ENCODE results near the gene APPBP2.
A peak's percentile ranks its signal among the peaks of the same experiment; 100 is the strongest.
"Not testable (repeated sequence)": the region's sequence is repeated elsewhere in the genome, so short reads cannot be mapped to it uniquely, and the experiment has no call there.

APPBP2 gene

DNA sequence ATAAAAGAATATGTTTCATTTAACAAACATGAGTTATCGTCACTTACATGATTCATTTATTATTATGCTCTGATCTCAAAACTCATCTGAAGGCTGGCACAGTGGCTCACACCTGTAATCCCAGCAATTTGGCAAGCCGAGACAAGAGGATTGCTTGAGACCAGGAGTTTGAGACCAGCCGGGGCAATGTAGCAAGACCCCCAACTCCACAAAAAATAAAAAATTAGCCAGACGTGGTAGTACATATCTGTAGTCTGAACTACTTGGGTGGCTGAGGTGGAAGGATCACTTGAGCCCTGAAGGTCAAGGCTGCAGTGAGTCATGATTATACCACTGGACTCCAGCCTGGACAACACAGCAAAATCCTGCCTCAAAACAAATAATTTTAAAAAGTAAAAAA, 16.0 kb downstream of the APPBP2 start:
- no peak for DNase-seq
- intact Hi-C loops (cut with DNase I): no loop called here

DNA sequence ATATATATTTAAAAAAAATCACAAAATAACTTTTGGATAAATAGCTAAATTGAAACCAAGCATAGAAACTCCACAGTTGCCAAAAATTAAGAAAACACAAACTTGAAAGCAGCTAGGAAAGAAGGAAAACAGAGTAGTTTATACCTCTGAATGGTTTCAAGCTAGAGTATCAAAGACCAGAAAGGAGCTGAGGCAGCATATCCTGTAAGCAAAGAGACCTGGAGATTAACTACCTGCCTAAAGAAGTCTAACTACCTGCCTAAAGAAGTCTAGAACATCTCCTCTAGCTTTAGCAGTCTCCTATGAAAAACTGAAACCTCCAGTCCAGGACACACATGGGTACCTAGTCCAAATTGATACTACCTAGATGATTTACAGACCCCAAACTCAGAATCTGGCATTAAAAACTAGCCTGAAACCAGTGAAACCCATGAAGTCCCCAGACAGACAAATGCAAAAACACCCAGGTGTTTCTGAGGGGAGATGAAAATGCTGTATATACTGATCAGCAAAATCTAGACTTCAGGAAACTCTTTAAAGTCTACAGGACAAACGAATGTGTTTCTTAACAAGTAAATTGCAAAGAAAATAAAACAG, 17.6 kb downstream of the APPBP2 start:
- intact Hi-C loops (cut with DNase I): no loop called here
- no peak for DNase-seq

DNA sequence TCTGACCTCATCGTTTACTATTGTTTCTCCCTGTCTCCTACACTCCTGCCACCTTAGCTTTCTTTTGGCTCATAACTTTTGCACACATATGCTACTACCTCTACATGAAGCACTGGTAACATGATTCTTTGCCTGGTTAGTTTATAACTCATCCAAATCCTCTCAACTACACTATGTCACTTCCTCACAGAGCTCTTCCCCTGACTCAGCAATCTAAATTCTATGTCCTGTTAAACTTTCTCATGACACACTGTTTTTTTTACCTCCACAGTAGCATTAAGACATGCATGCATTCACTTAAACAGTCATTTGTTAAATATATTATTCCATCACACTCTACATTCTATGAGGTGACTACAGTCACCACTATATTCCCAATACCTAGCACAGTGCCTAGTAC, 19.7 kb downstream of the APPBP2 start:
- intact Hi-C loops (cut with DNase I): no loop called here
- no peak for DNase-seq

DNA sequence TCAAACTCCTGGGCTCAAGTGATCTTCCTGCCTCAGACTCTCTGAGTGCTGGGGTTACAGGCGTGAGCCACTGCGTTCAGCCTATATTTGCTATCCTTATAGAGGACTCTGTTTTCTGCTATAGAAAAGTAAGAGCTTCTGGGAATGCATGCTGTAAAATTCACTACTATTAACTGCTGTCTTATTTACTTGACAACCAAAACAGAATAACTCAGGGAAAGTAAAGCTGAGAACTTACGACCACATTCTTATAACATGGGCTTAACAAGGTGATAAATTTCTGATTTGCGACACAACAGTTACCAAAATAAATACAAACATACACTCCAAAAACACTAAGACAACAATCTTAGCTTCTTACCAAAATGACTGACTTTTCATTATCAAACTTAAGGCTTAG, 23.9 kb downstream of the APPBP2 start:
- DNase-seq: no peak
- intact Hi-C loops (cut with DNase I): no loop called here

DNA sequence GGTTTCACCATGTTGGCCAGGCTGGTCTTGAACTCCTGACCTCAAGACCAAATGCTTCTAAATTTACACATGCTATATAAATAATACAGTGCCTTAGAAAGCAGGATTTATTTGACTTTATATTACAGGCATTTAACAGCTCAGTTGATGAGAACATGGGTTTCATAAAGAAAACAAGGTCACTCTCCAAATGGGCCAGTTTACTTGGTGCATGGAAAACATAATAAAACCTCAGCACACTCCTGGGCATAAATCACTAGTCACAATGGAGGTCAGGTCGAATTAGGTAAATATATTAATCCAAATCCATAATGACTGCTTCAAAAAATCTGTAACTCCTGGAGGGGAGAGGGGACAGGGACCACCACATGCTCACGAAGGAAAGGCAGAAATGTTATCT, 24.5 kb downstream of the APPBP2 start:
- intact Hi-C loops (cut with DNase I): no loop called here
- no peak for DNase-seq

DNA sequence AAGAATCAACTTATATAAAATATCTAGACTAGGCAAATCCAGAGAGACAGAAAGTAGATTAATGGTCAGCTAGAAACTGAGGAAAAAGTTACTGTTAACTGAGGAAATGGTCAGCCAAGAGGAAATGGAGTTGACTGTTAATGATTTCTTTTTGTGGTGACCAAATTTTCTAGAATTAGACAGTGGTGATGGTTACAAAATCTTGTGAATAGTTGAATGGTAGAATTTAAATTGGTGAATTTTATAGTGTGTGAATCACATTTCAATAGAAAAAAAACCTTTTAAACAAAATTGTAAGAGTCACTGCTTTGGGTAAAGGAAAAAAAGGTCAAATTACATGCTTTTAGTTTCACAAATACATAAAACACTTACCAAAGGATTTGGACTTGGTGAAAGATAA, 30.0 kb downstream of the APPBP2 start:
- intact Hi-C loops (cut with DNase I): no loop called here
- DNase-seq: no peak

DNA sequence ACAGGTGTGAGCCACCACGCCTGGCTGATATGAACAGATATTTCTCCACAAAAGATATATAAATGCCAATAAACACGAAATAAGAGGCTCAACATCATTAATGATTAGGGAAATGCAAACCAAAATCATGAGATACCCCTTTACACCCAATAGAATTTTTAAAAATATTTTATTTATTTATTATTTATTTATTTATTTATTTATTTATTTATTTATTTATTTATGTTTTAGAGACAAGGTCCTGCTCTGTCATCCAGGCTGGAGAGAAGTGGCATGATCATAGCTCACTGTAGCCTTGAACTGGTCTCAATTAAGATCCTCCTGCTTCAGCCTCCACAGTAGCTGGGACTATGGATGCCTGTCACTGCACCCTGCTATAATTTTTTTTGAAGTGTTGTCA, 30.8 kb downstream of the APPBP2 start:
- intact Hi-C loops (cut with DNase I): no loop called here
- DNase-seq: no peak

DNA sequence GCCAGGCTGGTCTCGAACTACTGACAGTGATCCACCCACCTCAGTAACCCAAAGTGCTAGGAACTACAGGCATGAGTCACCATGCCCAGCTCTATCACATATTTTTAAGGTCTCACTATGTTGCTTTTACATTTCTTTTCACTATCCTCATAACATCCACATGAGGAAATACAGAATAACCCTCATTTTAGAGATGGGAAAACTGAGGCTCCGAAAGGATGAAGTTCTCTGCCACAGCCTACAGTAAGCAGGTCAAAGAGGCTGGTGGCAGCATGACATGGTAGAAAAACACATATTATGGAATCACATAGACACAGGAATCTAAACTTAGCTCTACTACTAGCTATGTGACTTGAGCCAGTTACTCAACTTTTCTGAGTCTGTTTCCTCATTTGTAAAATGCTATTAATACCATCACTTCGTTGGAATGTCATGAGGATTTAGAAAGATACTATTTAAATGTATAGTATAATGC, 32.2 kb downstream of the APPBP2 start:
- intact Hi-C loops (cut with DNase I): no loop called here
- no peak for DNase-seq

DNA sequence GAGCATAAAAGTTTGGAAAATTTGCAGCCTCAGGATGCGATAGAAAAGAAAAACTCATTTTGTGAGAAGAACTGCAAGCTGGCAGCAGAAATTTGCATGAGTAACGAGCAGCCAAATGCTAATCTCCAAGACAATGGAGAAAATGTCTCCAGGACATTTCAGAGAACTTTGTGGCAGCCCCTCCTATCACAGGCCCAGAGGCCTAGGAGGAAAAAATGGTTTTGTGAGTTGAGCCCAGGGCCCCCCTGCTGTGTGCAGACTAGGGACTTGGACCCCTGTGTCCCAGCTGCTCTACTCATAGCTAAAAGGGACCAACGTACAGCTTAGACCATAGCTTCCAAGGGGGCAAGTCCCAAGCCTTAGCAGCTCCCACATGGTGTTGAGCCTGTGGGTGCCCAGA, 34.3 kb downstream of the APPBP2 start:
- no peak for DNase-seq
- intact Hi-C loops (cut with DNase I): no loop called here

DNA sequence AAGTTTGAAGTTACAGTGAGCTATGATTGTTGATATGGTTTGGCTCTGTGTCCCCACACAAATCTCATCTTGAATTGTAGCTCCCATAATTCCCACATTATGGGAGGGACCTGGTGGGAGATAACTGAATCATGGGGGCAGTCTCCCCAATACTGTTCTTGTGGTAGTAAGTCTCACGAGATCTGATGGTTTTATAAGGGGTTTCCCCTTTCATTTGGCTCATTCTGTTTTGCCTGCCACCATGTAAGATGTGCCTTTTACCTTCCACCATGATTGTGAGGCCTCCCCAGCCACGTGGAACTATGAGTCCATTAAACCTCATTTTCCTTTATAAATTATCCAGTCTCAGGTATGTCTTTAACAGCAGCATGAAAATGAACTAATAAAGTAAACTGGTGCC, 35.4 kb downstream of the APPBP2 start:
- intact Hi-C loops (cut with DNase I); DNase-seq: not testable (repeated sequence)

DNA sequence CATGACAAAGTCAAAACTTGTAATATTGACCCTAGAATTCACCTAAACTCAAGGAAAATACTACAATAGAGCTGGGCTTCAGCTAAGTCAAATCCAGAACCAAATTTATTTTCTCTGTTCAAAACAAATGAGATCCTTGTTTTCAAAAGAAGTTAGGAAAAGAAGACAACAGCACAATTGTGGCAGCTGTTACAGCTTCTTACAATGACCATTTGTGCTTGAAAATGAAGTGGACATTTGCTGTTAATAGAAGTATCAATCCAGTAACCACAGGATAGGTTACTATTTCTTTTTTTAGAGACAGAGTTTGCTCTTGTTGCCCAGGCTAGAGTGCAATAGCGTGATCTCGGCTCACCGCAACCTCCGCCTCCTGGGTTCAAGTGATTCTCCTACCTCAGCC, 44.4 kb downstream of the APPBP2 start:
- DNase-seq: peak in 5 of 42 donors; percentile 20 to 67 (median 42)
- intact Hi-C loops (cut with DNase I): loop anchor here (5.0 kb wide), 1 partner anchor 34 kb away; no protein-coding TSS in a partner anchor

DNA sequence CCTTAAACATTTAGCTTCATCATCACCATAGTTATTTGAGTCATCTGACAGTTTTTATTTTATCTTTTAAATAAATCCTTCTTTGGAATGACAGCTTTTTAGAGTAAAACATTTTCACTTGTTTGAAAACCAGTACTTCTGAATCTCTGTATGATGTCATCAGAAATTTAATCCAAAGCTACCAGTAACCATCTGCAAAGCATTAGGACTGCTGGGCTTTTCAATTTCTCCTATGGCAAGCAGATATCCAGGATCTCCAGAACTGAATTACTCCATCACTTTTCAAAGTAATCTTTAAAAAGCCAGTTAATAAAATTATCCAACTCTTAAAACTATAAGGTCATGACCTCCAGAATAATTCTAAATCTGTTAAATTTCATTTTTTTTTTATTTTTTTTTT, 52.3 kb downstream of the APPBP2 start:
- DNase-seq: no peak
- intact Hi-C loops (cut with DNase I): no loop called here

DNA sequence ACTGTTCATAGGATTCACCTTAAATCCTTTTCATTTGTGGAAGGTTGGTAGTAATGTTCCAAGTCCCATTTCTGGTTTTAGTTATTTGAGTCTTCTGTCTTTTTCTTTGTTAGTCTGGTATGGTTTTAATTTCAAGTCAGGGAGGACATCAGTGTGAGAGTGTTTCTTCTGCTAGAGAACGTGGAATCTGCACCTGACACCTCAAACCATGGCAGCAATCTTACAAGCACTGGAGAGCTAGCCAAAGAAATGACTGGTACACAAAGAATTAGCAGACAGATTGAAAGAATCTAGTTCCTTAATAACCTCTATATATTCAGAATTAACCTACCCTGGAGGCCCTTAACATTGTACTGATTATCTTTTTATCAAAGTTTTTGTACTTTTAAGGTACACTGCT, 53.6 kb downstream of the APPBP2 start:
- intact Hi-C loops (cut with DNase I): no loop called here

DNA sequence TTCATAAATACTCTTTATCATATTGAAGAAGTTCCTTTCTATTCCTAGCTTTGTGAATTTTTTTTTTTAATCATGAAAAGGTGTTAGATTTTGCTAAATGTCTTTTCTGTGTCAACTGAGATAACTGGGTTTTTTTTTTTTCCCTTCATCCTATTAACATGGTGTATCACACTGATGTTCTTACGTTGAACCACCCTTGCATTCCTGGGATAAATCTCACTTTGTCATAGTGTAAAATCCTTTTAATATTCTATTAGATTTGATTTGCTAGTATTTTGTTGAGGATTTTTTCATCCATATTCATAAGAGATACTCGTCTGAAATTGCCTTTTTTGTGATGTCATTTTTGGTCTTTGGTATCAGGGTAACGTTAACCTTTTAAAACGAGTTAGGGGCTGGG, 54.6 kb downstream of the APPBP2 start:
- DNase-seq: no peak
- intact Hi-C loops (cut with DNase I): no loop called here

More for the DNA sequence above, 53.6 kb downstream of the APPBP2 start:
- DNase-seq: no peak

DNA sequence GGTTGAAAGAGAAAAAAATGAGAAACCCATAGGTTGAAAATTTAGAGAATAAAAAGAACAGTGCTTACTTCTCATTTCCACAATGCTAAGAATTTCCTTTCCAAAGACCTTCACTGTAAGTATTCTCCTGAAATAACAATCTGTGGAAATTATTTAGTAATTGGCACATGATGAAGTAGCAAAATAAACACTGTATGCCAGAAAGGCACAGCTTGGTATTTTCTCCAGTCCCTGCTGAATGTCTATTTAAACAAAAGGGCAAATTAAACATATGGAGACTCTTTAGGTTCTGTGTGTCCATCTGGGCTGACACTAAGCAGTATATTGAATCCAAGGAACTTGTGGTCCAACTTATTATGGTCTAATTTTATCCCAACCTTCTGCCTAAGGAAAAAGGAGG, 57.7 kb downstream of the APPBP2 start:
- no peak for DNase-seq
- intact Hi-C loops (cut with DNase I): no loop called here

DNA sequence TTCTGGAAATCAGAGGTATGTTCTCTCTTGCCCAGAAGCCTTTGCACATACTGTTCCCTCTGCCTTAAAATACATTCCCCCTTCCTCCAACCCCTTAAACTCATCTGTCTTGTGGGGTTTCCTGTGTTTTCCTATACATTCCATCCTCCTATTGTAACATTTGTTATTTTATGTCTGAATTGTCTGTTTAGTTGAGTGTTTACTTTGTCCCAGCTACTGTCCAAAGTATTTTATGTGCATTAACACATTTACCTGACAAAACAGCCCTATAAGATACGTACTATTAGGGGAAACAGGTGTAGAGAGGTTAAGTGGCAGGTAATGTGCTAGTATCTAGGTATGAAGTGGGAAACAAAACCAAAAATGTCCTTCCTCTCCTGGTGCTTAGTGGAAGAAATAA, 61.7 kb downstream of the APPBP2 start:
- intact Hi-C loops (cut with DNase I): no loop called here
- no peak for DNase-seq

DNA sequence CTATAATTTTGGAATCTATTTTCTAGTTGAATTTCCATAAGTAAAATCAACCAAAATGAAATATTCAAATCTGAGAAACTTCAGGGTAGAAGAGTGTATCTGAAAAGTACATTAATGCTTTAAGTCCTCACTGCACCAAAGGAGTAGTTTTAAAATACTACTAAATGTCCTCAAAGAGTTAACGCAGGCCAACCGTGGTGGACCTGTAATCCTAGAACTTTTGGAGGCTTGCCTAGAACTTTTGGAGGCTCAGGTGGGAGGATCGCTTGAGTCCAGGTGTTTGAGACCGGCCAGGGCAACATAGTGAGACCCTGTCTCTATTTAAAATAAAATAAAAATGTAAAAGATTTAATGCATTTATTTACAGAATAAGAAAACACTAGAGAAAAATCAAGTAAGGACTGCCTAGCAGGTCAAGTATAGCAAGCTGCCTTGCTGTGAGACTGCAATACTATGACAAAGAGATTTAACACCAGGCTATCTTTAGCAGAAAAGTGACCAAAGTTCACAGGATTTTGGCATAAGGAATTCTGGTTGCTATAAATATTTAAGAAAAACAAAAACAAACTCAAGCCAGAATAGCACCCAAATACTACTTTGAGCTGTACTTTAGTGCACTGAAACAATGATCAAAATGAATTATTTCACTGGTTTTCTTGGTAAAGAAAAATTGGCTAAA, 62.7 kb downstream of the APPBP2 start:
- intact Hi-C loops (cut with DNase I): no loop called here
- no peak for DNase-seq

DNA sequence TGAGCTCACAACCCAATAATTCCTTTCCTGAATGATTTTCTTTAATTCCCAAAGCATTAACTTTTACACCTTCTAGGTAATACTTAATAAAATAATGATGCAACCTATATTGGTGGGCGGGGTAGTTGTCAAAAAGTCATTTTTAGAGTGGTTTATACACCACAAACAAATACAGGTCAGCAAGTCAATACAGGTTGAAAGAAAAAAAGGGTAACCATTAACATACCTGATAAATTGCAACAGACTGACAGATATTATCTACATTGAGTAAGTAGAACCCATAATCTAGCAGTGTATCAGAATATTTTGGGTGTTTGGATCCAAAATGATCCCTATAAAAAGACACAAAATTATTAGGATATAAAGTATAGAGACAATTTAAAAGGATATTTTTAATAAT, 64.5 kb downstream of the APPBP2 start:
- intact Hi-C loops (cut with DNase I): no loop called here
- no peak for DNase-seq

DNA sequence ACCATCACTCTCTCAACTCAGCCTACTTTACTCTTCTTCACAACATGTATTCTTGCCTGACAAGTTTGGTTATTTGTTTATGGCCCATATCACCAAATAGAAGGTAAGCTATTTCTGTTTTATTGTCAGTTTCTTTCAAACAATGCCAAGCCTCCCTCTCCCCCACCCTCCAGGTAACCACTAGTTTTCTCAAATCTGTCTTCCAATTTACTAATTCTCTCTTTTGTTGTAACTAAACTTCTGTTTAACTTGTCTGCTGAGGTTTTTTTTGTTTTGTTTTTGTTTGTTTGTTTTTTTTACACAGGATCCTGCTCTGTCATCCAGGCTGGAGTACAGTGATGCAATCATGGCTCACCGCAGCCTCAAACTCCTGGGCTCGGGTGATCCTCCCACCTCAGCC, 68.9 kb downstream of the APPBP2 start:
- DNase-seq: no peak
- intact Hi-C loops (cut with DNase I): no loop called here

DNA sequence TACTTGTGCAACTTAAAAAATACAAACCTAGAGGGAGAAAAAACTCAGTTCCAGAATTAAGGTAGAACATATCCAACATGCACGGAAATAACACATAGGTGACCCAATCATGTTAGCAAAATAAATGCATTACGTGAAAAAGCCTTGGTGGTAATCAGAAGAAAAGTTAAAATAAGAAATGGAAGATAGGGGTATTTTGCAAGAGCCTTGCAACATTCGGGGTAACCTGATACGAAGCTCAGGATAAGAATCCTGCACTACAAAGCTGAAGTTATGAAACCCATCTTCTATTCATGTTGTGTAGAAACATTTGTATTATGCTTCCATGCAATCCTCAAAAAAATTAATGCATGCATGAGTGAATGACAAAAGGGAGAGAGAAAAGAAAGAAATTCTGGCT, 70.7 kb downstream of the APPBP2 start:
- intact Hi-C loops (cut with DNase I): no loop called here
- no peak for DNase-seq

DNA sequence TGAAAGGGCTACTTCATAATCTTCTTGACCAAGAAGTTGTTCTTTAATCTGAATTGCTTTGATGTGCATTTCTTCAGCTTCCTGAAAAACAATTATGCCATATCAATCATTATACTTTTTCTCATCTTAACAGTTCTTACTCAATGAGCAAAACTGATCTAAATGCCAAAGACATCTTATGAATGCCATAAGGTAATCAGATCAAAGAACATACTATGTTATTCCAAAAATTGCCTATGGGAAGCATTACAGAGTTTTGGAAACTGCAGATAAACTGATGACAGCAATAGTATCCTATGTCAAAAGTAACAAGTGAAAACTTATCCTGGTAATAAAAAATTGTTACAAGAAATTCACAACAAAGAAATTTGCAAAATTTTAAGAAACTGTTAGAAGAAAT, 74.1 kb downstream of the APPBP2 start:
- intact Hi-C loops (cut with DNase I): no loop called here

More for the DNA sequence above, 74.1 kb downstream of the APPBP2 start:
- no peak for DNase-seq

Measured in head of caudate nucleus (tissue), 42 donors.